NCI-H1048 (cell line): ENCODE results near the gene CAVIN4.

Source experiments
- DNase-seq: peaks from one replicate; lab custom pipeline; 2025; lab: John Stamatoyannopoulos, UW

The CAVIN4 gene

DNA sequence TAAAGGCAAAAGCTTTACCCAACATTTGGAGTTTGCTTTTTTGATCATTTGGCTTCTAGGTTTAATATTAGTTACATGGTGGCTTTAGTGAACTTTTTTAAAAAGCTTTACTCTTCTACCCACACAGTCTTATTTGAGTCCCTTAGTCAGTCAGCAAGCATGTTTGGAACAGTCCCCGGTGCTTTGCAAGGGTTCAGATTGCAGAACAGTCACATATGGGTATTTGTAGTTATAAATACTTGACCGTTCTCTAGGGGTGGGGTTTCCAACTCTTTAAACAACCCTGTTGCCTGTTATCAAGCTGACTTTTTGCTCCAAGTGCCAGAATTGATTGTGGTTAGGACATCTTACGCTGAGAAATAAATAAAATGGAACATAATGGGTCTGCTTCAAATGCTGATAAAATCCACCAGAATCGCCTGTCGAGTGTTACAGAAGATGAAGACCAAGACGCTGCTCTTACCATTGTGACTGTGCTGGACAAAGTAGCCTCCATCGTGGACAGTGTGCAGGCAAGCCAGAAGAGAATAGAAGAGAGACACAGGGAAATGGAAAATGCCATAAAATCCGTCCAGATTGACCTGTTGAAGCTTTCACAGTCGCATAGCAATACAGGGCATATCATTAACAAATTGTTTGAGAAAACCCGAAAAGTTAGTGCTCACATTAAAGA lies at the start of gene CAVIN4:
Gene CAVIN4 (plus strand): TSS at position 304 of the 673 bp plus-strand sequence. CDS start 65 bp downstream, at position 369.
- no peak for DNase-seq

DNA sequence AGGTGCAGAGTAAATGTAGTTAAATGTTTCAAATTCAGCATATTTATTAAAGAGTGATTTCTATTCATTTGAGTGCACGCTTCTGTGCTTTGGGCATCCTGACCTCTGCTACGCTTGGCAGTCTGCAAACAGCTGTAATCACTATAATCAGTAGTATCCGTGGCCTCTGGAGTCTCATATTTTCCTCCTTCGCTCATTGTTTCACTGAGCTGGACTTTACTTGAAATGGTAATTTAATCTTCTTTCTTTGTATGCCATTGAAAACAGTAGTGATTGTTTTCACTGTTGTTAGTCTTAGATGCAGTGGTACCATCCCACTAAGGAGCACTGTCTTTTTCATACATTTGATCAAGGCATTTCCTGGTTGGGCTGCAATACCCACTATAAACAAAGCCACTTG lies 43.5 kb upstream of the CAVIN4 start:
- DNase-seq: no peak

DNA sequence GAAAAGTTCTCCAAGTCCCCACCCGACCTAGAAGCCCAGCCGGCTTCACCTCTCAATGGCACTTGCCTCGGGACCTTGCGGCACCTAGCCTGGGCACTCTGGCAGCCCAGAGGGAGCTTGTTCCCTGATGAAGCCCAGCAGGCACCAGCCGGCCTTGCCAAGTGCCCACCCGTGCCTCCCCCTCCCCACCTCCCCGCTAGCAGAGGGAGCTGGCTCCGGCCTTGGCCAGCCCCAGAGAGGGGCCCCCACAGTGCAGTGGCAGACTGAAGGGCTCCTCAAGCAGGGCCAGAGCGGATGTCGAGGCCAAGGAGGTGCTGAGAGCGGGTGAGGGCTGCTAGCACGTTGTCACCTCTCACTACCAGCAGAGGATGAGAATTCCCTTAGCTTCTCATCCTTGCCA lies 37.6 kb upstream of the CAVIN4 start:
- no peak for DNase-seq

DNA sequence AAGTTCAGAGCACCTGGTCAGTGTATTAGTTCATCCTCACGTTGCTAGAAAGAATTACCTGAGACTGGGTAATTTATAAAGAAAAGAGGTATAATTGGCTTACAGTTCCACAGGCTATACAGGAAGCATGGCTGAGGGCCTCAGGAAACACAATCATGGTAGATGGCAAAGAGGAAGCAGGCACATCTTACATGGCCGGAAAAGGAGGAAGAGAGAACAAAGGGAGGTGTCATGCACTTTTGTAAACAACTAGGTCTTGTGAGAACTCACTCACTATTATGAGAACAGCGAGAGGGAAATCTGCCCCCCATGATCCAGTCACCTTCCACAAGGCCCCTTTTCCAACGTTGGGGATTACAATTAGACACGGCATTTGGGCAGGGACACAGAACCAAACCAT lies 28.8 kb upstream of the CAVIN4 start:
- no peak for DNase-seq

DNA sequence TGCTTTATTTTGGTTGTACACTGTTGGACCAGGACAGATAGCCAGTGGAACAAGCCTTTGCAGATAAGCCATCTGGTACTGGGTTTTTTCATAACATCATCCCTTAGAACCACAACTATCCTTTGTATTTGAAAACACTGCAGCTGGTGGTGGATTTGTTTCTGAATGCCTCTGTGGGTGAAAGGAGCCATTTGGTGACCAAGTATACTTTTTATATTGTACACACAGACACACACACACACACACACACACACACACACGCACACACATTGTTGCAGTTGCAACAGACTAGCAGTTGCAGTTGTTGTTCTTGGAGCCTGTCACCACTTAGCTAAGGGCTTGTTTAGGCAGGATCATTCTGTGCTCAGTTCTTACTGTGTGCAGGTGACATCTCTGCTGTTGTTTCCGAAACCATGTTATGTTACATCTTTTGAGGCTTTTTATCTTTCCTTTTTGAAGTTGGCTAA lies 22.9 kb upstream of the CAVIN4 start:
- no peak for DNase-seq

- DNase-seq: no peak
Observed at GRCh38 chr9:100555471-100555870, 22.4 kb upstream of the CAVIN4 start.

GRCh38 chr9:100557053-100557452 lies 20.8 kb upstream of the CAVIN4 start:
- DNase-seq: no peak

DNA sequence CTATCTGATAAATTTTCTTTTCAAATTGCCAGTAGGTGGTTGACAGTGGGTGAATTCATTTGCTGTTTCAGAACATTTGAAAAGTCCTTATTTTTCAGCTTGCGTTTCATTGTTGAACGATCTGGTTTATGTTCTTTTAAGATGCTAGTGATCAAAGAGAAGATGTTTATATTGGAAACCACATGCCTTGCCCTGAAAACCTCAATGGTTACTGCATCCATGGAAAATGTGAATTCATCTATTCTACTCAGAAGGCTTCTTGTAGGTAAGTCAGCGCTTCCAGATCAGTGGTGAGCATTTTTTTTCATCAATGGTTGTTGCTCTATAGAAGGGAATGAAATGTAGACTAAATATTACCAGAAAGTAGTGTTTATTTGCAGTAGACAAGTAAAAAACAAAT lies 16.6 kb upstream of the CAVIN4 start:
- DNase-seq: no peak

GRCh38 chr9:100567856-100568255 lies 10.0 kb upstream of the CAVIN4 start:
- DNase-seq: no peak

DNA sequence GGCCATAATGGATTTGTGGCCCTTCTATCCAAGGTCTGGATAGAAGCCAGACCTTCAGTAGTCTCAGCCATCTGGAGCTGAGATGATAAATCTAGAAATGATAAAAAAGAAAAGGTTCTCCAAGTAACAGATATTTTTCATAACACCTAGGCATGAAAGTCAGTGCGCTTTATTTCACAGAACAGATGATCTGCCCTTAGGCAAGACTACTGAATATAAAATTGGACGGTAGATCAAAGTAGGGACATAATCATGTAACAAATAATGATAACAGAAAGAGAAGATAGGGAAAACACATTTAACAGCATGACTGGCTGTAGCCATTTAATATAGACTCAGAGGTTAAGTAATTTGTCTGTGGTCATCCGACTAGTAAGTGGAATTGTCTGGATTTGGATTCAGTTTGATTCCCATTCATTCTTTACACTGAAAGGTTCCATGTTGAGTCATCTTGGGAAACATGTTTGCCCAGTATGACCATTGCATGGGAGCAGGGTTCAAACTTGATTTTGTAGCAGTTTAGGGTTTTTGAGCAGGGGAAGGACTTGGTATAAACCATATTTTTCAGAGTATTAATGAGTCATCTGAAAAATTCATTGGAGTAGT lies 4.1 kb upstream of the CAVIN4 start:
- DNase-seq: no peak

DNA sequence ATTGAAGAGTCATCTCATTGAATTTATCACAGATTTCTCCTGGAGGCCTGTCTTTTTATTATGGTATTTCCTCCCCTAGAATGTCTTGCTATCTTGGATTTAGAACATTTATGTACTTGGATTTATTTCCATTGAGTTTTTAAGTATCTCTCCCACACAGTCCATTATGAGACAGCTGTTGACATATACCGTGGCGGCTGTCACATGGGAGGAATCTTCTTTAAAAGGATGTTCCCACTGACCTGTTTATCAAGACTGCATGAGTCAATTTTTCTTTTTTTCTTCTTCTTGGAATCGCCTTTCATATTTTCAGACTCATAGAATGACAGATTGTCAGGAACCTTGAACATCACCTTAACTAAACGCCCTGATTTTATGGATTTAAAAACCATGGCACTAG lies 2.9 kb upstream of the CAVIN4 start:
- no peak for DNase-seq

DNA sequence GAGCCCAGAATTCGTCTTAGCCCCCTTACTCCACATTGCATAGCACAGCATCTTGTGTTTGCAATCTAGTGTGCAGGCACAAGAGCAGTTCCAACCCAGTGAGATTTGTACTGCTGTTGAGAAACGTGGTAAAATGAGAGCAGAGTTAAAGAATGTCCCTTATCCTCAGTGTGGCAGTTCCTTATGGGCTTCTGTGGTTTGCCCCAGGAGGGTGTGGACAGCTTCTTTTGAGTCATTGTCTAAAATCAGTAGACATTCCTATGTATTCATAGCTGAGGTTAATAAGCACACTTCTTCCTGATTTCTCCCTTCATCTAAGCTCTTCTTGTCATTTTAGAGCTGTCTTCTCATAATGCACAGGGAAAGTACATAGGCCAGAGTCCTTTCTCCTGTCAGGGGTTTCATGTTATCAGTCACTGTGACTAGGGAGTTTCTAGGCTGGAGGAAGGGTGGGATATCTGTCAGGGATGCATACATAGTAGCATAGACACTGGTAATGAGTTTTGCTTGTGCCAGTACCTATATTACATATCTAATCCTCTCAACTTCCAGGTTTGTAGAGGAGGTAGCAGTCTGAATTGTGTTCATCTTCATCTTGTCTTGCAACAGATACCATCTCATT lies 2.0 kb upstream of the CAVIN4 start:
- DNase-seq: no peak

DNA sequence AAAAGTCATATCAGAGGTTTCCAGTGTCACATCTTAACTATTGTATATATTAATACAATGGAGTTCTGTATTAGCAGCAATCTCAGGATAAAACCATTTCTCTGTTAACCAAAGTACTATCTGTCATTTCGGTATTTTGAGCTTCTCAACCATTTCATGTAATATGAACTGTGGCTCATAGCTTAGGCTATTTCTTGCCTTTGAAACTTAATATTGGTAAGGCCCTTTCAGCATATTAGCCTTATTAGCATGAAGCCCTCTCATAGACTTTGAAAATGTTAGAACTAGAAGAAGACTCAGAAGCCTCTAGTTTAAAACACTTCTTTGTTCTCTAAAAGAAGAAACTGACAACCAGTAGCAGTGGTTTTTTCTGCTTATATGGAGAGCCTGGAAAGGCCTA lies 731 bp downstream of the CAVIN4 start:
- DNase-seq: no peak

GRCh38 chr9:100579665-100580064 lies 1.8 kb downstream of the CAVIN4 start:
- DNase-seq: no peak

GRCh38 chr9:100580257-100580656 lies 2.4 kb downstream of the CAVIN4 start:
- DNase-seq: no peak

- no peak for DNase-seq
Observed at GRCh38 chr9:100581081-100581480, 3.2 kb downstream of the CAVIN4 start.

DNA sequence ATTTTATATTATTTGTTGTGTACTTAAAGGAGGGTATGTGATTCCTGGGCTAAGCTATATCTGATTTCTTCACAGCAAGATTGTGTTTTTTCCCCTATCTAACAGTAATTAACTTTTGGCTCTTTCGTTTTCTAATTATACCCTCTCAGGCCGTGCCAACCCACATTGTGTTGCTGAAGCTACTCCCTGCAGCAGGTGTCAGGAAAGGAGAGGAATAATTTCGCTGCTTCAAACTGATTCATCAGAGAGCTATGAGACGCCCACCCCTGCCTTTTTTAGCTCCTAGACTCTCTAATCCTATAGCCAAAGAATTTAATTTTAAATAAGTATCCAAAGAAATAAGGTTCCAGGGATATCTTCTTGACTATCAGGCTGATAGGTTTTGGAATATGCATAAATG lies 3.8 kb downstream of the CAVIN4 start:
- no peak for DNase-seq

DNA sequence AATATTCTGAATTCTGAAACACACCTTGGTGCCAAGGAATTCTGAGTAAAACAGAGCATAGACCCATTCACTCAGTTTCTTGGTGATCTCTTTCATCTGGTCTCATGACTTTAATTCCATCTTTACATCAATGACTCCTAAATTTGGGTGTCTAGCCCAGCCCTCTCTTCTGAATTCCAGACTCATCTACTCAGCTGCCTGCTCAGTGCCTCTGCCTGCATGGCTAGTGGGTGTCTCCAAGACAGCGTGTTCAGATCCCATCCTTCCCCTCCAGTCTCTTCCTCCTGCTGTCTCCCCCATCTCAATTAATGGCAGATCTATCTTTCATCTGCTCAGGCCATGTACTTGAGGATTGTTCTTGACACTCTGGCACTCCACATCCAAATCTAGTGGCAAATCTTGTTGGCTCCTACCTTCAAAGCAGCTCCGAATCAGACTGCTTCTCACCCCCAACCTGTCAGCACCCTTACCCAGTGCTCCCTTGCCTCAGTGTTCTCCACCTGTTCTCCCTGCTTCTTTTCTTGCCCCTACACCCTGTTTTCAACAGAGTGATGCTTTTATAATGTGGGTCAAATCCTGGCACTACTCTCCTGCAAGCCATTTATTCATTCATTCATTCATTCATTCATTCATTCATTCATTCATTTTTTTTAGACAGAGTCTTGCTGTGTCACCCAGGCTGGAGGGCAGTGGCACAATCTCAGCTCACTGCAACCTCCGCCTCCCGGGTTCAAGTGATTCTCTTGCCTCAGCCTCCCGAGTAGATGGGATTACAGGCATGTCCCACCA lies 5.3 kb downstream of the CAVIN4 start:
- DNase-seq: no peak

DNA sequence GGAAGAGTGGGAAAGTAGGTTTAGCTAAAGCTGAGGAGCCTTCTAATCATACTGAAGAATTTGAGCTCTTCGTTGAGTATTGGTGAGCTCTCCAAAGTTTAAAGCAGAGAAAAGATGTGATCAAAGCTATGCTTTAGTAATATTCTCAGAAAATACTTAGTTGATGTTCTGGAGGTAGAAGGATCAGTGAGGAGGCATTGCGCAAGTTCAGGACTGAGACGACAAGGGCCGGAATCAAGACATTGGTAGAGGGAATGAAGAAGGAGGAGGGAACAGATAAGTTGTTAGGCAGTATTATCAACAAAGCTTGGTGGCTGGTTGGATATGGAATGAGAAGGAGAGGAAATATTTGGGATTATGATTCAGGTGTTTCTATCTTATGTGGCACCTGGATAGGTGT lies 7.1 kb downstream of the CAVIN4 start:
- DNase-seq: no peak

DNA sequence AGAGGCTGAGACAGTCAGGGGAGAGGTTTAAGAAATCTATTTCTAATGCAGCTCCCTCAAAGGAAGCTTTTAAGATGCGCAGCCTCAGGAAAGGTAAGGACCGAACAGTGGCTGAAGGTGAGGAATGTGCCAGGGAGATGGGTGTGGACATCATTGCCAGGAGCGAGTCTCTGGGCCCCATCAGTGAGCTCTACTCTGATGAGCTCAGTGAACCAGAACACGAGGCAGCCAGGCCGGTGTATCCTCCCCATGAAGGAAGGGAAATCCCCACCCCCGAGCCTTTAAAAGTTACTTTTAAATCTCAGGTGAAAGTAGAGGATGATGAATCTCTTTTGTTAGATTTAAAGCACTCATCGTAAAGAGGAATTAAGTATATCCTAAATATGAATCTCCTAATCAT lies 8.2 kb downstream of the CAVIN4 start:
- no peak for DNase-seq

GRCh38 chr9:100587375-100587774 lies 9.5 kb downstream of the CAVIN4 start:
- DNase-seq: no peak

DNA sequence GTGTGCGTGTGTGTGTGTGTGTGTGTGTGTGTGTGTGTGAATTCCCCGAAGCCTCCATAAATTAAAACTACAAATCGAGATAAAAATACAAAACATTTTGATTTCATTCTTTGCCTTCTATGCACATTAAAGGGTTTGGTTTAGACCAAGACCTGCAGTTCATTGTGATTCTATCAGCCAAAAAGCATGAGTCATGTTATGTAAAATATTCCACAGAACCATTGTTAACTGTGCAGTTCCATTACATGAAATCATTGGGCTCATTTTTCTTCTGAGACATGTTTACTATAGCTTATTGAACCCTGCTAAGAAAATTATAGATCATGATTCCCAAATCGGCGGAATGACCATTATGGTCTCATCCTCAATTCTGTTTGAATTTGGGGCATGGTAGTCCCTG lies 11.7 kb downstream of the CAVIN4 start:
- DNase-seq: no peak

GRCh38 chr9:100590481-100590880 lies 12.6 kb downstream of the CAVIN4 start:
- DNase-seq: no peak
